GM04504 (cell line): ENCODE measurements around the gene BLTP3A.

Source experiments
- DNase-seq: peaks from one replicate; pipeline ENCODE4 v3.0.0-alpha.2; 2012; ENCODE audit warnings: low read depth

The BLTP3A gene

GRCh38 chr6:34829137-34829536 lies 37.3 kb downstream of the BLTP3A start:
- no peak for DNase-seq

GRCh38 chr6:34832942-34833341 lies 41.1 kb downstream of the BLTP3A start:
- no peak for DNase-seq

DNA sequence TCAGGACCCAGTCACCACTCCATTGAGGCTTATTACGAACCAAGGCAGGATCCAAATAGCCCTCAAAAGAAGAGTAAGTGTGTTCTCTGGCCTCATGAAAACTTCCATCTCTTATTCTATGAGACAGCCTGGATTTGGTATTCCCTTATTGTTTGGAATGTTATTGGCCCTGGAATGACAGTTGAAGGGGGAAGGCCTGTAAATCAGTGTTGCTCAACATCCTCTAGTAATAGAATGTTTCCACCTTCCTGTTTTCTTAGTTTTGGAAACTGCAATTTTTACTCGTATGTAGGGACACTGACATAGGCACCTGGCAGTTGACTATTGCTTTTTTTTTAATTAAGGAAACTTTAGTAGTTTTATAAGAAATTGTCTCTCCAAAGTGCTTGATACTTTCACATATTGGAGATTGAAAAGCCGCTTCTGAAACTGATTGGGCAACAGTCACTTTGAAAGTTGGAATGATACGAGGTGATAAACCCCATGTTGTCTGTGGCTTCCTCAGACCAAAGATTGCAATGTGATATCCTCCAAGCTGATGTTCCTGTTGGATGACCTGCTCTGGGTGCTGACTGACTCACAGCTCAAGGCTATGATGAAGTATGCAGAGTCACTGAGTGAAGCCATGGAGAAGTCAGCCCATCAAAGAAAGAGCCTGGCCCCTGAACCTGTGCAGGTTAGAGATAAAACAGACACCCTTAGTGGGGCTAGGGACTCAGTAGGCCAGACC lies 43.1 kb downstream of the BLTP3A start:
- DNase-seq, result peak; percentile 23

GRCh38 chr6:34836008-34836407 lies 44.1 kb downstream of the BLTP3A start:
- DNase-seq, result no peak

- no peak for DNase-seq
These were observed 44.6 kb downstream of the BLTP3A start for GRCh38 chr6:34836451-34836850.

GRCh38 chr6:34837528-34837927 lies 45.6 kb downstream of the BLTP3A start:
- DNase-seq, result no peak

DNA sequence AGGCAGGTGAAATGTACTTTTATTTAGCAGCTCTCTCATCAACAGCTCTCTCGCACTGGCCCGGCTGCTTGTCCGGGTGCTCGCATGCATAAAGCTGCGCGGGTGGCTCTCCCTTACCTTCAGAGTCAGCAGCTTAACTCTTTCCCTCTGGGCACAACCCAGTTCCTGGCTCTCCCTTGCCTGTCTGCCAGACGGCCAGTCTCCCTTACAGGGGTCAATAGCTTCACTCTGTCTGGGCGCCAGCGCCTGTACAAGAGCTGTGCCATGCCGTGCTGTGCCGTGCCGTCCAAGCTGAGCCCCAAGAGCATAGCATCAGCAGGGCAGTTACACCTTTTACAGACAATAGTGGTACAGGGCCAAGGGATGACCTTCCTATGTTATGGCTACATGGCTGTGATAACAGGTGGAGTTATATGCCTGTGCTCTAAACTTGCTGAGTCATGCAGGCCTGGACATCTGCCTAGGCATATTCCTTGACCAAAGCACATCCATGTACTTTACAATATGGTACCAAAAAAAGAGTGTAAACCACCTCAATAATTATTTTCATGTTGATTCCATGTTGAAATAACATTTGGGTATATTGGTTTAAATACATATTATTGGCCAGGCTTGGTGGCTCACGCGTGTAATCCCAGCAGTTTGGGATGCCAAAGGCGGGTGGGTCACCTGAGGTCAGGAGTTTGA lies 47.9 kb downstream of the BLTP3A start:
- no peak for DNase-seq
